DOHH2 (cell line): ENCODE results near the gene TFB2M.

Experiments
- CTCF ChIP-seq: fragments of 200-600 bp; sonication (generic); IDR thresholded peaks from one replicate; pipeline ENCODE4 v1.5.1; 2014; ENCODE audit warnings: antibody characterized with exemption, mild to moderate bottlenecking, low read depth, low read length; ENCODE audit not compliant: poor library complexity, severe bottlenecking
- EZH2phosphoT487 ChIP-seq: fragments of 200-600 bp; sonication (generic); IDR thresholded peaks from 2 replicates; pipeline ENCODE4 v1.6.1; 2017; ENCODE audit warnings: borderline replicate concordance, mild to moderate bottlenecking, antibody characterized with exemption, low read length, moderate library complexity, mixed read lengths

DNA sequence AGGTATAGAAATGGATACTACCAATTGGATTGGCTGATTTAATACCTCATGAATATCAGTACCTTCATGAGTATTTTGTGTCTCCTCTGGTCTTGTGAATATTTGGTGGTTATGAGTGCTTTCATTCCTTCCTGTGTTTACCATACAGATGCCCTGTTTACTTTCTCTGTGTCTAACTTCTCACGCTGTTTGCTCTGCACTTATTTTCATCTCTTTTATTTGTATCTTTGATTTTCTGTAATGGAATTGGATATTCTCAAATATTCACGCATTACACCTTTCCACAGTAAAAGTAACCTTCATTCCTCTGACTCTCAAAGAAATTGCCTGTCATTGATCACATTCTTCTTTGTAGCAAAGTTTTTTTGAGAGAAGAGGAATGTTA lies 17.0 kb upstream of the TFB2M start:
- TF ChIP-seq EZH2phosphoT487 (no peak), CTCF (no peak)
